Activated CD4-positive, alpha-beta T cell treated with anti-CD3 and anti-CD28 coated beads for 36 hours (primary cell): Measurements from ENCODE around the gene FLT4. TPM values are rescaled to one million over a fixed set of nuclear protein-coding genes. Genes with fewer than 3 reads are reported as not detected.
A peak's percentile ranks its signal among the peaks of the same experiment; 100 is the strongest.
"Not testable (repeated sequence)": the region's sequence is repeated elsewhere in the genome, so short reads cannot be mapped to it uniquely, and the experiment has no call there.

Experiments used
- ATAC-seq: fragments of 200-7000 bp; cut with Tn5 transposase; one replicate; pipeline ENCODE4 v1.10.0; 2021; ENCODE audit warnings: mild to moderate bottlenecking, moderate library complexity
- CTCF ChIA-PET: fragments of 350-600 bp; sonication (Branson Sonifier 250); formaldehyde crosslinking; loops from one replicate; lab custom pipeline; 2021; ENCODE audit warnings: antibody characterized with exemption; lab: Charles Lee
- POLR2A ChIA-PET: fragments of 350-600 bp; sonication (Branson Sonifier 250); formaldehyde crosslinking; loops from one replicate; lab custom pipeline; 2021; ENCODE audit warnings: antibody characterized with exemption, inconsistent platforms; lab: Charles Lee
- DNase-seq: peaks from one replicate; pipeline ENCODE4 v3.0.0-alpha.2; 2020
- H3K27ac Mint-ChIP-seq: one replicate; pipeline ENCODE4 v1.8.0; 2021; ENCODE audit warnings: mixed read lengths
- H3K27me3 Mint-ChIP-seq: one replicate; pipeline ENCODE4 v1.8.0; 2021; ENCODE audit warnings: mixed read lengths
- H3K36me3 Mint-ChIP-seq: one replicate; pipeline ENCODE4 v1.8.0; 2021; ENCODE audit warnings: low read depth, mixed read lengths
- H3K4me1 Mint-ChIP-seq: one replicate; pipeline ENCODE4 v1.8.0; 2021; ENCODE audit warnings: mixed read lengths
- H3K4me3 Mint-ChIP-seq: one replicate; pipeline ENCODE4 v1.8.0; 2021; ENCODE audit warnings: mild to moderate bottlenecking, moderate library complexity, mixed read lengths
- H3K9me3 Mint-ChIP-seq: one replicate; pipeline ENCODE4 v1.8.0; 2021; ENCODE audit warnings: low read depth, mixed read lengths
- intact Hi-C, 2 experiments: fragments of 100-400 bp; cut with DNase I in 1 of 2; cut with micrococcal nuclease in 1 of 2; formaldehyde crosslinking; loops; one replicate each; pipeline versions ENCODE4 v1.14.2 to v1.15.1; 2022 to 2024; cut with DNase I, micrococcal nuclease
- total RNA-seq, 2 experiments: library from RNA; stranded (reverse); gene quantifications; one replicate each; pipeline ENCODE4 v1.2.3, GENCODE V29; 2021

Gene FLT4
- total RNA-seq, 2 experiments from 2014 or later: 0.75 to 0.98 TPM

DNA sequence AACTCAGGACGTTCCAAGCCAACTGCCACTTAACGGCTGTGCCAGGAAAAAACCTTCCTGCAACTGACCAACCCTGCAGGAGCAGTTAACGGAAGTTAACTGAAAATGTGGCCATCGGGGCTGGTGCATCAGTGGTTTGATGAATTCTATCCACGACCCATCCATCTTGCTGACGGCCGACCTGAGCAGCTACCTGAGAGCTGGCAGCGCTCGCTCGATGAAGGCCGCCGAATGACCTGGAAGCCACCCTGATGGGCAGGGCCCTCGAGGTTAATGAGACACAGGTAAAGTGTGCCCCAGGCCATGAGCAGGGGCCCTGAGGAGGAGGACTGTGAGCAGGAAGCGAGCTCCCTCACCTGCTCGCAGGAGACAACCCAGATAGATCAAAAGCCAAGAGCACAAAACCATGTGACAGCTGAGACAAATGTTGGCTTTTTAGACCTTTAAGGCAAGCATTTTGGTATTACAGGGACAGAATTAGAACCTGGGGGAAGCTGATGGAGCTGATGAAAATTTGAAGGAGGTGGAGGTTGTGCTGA lies 35.3 kb upstream of the FLT4 start:
- POLR2A ChIA-PET: interaction anchor here (0.6 kb wide), 1 partner anchor 159 kb away, joined by 9 read pairs; no protein-coding TSS in a partner anchor
- ATAC-seq (no peak), DNase-seq (no peak)
- no peak overlapping the region for H3K4me3 Mint-ChIP-seq
- H3K9me3 Mint-ChIP-seq: no peaks in the 10 kb centered on the region
- H3K27ac Mint-ChIP-seq: no peak overlapping the region
- intact Hi-C loops: no loop called here
- H3K36me3 Mint-ChIP-seq: no peaks in the 10 kb centered on the region
- no peaks in the 10 kb centered on the region for H3K27me3 Mint-ChIP-seq
- CTCF ChIA-PET: interaction anchor here (0.6 to 1.0 kb wide), 2 partner anchors 16 to 34 kb away, joined by 3 to 4 read pairs; no protein-coding TSS in a partner anchor
- H3K4me1 Mint-ChIP-seq: peaks cover 54% of the 10 kb centered on the region

DNA sequence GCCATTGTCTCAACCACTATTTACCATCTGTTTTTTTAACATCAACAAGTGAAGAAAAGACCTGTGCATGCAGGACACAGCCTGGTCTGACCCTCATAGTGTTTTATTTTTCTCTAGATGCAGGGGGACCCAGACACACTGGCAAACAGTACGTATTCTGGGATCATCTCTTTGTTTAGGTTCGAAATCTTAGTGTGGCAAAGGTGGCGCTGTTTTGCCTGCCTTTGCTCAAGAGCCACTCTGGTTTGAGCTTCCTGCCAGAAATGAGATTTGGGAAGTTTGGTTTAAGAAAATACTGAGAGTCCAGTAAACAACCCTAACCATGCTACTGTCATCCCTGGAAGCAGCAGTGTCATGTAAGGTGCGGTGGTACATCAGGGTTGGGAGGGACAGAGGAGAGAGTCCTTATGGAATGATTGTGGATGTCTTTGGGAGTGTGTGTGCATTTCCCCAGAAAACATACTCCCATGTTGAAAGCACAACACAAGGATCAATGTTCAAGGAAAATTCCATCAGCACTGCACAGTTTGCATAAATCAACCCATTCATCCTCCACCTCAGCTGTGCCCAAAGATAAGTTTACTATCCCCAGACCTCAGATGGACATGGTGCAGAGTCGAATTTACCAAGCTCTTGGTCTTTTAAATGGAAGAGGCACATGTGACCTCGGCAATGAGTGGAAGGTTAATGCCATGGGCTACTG lies 34.0 kb upstream of the FLT4 start:
- DNase-seq (no peak), ATAC-seq (no peak)
- ChIA-PET POLR2A (no interaction called here), CTCF (interaction anchor here (0.6 kb wide), 1 partner anchor 524 kb away, joined by 3 read pairs; no protein-coding TSS in a partner anchor)
- Mint-ChIP-seq H3K27ac (no peak overlapping the region), H3K36me3 (no peaks in the 10 kb centered on the region), H3K27me3 (no peaks in the 10 kb centered on the region), H3K4me3 (no peak overlapping the region), H3K4me1 (peaks cover 41% of the 10 kb centered on the region), H3K9me3 (no peaks in the 10 kb centered on the region)
- intact Hi-C loops: no loop called here

DNA sequence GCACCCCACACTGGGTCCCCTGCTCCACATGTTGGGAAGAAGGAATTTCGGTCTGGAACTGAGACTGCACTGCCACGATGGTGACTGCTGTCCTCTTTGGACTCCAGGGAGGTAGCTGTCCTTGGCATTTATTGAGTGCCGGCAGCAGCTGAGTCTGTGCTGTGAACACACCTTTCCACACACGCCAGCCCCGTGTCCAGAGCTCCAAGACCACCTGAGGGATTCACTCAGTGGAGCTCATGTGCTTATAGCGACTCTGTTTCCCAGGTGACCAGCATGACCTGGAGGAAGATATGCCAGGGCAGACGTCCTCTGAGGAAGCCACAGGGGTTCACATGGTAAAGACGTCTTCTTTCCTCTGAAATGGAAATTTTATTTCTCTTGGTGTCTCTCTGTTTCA lies 33.2 kb upstream of the FLT4 start:
- intact Hi-C loops: no loop called here
- no peaks in the 10 kb centered on the region for H3K27me3 Mint-ChIP-seq
- no peak overlapping the region for H3K4me3 Mint-ChIP-seq
- no peak overlapping the region for H3K27ac Mint-ChIP-seq
- ChIA-PET POLR2A (no interaction called here), CTCF (no interaction called here)
- ATAC-seq: no peak
- peaks cover 38% of the 10 kb centered on the region for H3K4me1 Mint-ChIP-seq
- H3K9me3 Mint-ChIP-seq: no peaks in the 10 kb centered on the region
- no peak for DNase-seq
- no peaks in the 10 kb centered on the region for H3K36me3 Mint-ChIP-seq

DNA sequence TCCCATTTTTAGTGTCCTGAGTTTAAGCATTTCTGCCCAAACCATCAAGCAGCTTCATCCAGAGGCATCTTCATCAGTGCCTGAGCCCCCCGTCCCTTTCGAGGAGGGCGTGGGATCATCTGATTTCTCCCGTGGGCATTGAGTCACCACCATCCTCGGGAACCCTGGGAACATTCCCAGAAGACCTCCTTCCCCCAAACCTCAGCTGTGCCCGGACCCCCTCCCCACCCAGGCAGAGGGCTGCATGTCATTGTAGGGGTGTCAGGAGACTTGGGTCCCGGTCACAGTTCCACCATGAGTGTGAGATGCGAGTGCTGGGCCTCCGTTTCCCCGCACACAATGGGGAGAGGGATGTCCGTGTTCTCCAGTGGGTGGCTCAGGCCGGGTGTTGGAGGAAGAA lies 32.6 kb upstream of the FLT4 start:
- peaks cover 37% of the 10 kb centered on the region for H3K4me1 Mint-ChIP-seq
- H3K9me3 Mint-ChIP-seq, H3K27me3 Mint-ChIP-seq, H3K36me3 Mint-ChIP-seq, ATAC-seq, intact Hi-C loops, H3K27ac Mint-ChIP-seq, DNase-seq, CTCF ChIA-PET, H3K4me3 Mint-ChIP-seq, POLR2A ChIA-PET: not testable (repeated sequence)

GRCh38 chr5:180678319-180678718 lies 28.9 kb upstream of the FLT4 start:
- intact Hi-C loops, H3K4me3 Mint-ChIP-seq, H3K9me3 Mint-ChIP-seq, H3K36me3 Mint-ChIP-seq, POLR2A ChIA-PET, DNase-seq, H3K27ac Mint-ChIP-seq, H3K4me1 Mint-ChIP-seq, H3K27me3 Mint-ChIP-seq, CTCF ChIA-PET, ATAC-seq: not testable (repeated sequence)

DNA sequence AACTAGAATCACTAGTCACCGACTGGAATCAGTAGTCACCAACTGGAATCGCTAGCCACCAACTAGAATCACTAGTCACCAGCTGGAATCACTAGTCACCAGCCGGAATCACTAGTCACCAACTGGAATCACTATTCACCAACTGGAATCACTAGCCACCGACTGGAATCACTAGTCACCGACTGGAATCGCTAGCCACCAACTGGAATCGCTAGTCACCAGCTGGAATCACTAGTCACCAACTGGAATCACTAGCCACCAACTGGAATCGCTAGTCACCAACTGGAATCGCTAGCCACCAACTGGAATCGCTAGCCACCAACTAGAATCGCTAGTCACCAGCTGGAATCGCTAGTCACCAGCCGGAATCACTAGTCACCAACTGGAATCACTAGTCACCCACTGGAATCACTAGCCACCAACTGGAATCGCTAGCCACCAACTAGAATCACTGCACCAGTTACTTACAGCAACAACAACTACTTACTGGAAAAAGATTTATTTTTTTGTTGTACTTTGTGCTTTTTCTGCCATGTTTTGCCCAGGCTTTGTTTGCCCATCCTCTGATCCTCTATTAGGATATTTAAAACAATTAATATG lies 25.7 kb upstream of the FLT4 start:
- H3K4me3 Mint-ChIP-seq: peak overlapping the region; percentile 44
- H3K4me1 Mint-ChIP-seq: peaks cover 6% of the 10 kb centered on the region
- peaks cover 5% of the 10 kb centered on the region for H3K27me3 Mint-ChIP-seq
- POLR2A ChIA-PET: no interaction called here
- no peak overlapping the region for H3K27ac Mint-ChIP-seq
- ATAC-seq: no peak
- no peaks in the 10 kb centered on the region for H3K9me3 Mint-ChIP-seq
- CTCF ChIA-PET: interaction anchor here (0.7 kb wide), 1 partner anchor 247 kb away, joined by 3 read pairs; no protein-coding TSS in a partner anchor
- no peaks in the 10 kb centered on the region for H3K36me3 Mint-ChIP-seq
- intact Hi-C loops: no loop called here
- no peak for DNase-seq

GRCh38 chr5:180674090-180674475 lies 24.7 kb upstream of the FLT4 start:
- POLR2A ChIA-PET: not testable (repeated sequence)

GRCh38 chr5:180673371-180674089 lies 24.1 kb upstream of the FLT4 start:
- H3K9me3 Mint-ChIP-seq: no peaks in the 10 kb centered on the region
- H3K27ac Mint-ChIP-seq: no peak overlapping the region
- ATAC-seq (peak; percentile 11), DNase-seq (no peak)
- H3K27me3 Mint-ChIP-seq: peaks cover 5% of the 10 kb centered on the region
- H3K4me3 Mint-ChIP-seq: no peak overlapping the region
- H3K36me3 Mint-ChIP-seq: no peaks in the 10 kb centered on the region
- ChIA-PET POLR2A (no interaction called here), CTCF (no interaction called here)
- peaks cover 12% of the 10 kb centered on the region for H3K4me1 Mint-ChIP-seq
- intact Hi-C loops: no loop called here

More at GRCh38 chr5:180674090-180674475, 24.7 kb upstream of the FLT4 start:
- intact Hi-C loops, H3K4me3 Mint-ChIP-seq, H3K27me3 Mint-ChIP-seq, H3K27ac Mint-ChIP-seq, CTCF ChIA-PET, H3K36me3 Mint-ChIP-seq, DNase-seq, H3K9me3 Mint-ChIP-seq: not testable (repeated sequence)
- peaks cover 12% of the 10 kb centered on the region for H3K4me1 Mint-ChIP-seq
- ATAC-seq: peak; percentile 57

DNA sequence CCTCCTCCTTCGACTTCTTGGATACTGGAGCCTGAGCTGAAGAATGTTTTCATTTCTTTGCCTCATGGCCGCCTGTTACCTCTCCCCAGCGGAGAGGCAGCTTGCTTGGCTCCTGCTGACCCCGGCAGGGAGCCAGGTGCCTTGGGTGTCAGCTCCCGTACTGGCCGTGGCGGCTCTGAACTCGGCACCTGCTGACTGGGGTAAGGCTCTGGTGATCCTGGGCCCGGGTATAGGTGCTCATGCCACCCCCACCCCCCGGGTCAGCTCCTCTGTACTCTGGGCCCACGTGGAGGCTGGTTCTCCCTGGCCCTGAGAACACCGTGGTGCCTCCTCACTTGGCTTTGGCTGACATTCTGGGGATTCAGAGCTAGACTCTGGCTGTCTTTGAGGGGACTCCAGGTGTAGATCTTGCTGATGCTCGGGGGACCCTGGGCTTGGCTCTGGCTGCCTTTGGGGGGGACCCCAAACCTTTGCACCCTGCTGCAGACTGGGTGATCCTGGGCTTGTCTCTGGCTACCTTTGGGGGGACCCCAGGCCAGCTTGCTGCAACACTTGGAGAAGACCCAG lies 22.6 kb upstream of the FLT4 start:
- peaks cover 12% of the 10 kb centered on the region for H3K4me1 Mint-ChIP-seq
- DNase-seq, H3K4me3 Mint-ChIP-seq, POLR2A ChIA-PET, H3K9me3 Mint-ChIP-seq, H3K27ac Mint-ChIP-seq, H3K36me3 Mint-ChIP-seq, ATAC-seq, H3K27me3 Mint-ChIP-seq, intact Hi-C loops: not testable (repeated sequence)
- CTCF ChIA-PET: interaction anchor here (0.7 kb wide), 1 partner anchor 146 kb away, joined by 3 read pairs; no protein-coding TSS in a partner anchor

- intact Hi-C loops: loop anchor here in 1 of 2 experiments (1.0 kb wide), 1 partner anchor 48 kb away; no protein-coding TSS in a partner anchor
- H3K27ac Mint-ChIP-seq: no peak overlapping the region
- DNase-seq (peak; percentile 78), ATAC-seq (peak; percentile 85)
- ChIA-PET CTCF (interaction anchor here (0.7 to 1.4 kb wide), 3 partner anchors 18 to 533 kb away, joined by 3 to 5 read pairs (median 3); no protein-coding TSS in a partner anchor), POLR2A (no interaction called here)
- peaks cover 12% of the 10 kb centered on the region for H3K4me1 Mint-ChIP-seq
- H3K9me3 Mint-ChIP-seq: no peaks in the 10 kb centered on the region
- no peak overlapping the region for H3K4me3 Mint-ChIP-seq
- peaks cover 5% of the 10 kb centered on the region for H3K27me3 Mint-ChIP-seq
- H3K36me3 Mint-ChIP-seq: no peaks in the 10 kb centered on the region
Measured at GRCh38 chr5:180670586-180671359, 21.4 kb upstream of the FLT4 start.
